ENCODE results near the gene CX3CL1.
"Not testable (repeated sequence)": the region's sequence is repeated elsewhere in the genome, so short reads cannot be mapped to it uniquely, and the experiment has no call there.

The CX3CL1 gene

DNA sequence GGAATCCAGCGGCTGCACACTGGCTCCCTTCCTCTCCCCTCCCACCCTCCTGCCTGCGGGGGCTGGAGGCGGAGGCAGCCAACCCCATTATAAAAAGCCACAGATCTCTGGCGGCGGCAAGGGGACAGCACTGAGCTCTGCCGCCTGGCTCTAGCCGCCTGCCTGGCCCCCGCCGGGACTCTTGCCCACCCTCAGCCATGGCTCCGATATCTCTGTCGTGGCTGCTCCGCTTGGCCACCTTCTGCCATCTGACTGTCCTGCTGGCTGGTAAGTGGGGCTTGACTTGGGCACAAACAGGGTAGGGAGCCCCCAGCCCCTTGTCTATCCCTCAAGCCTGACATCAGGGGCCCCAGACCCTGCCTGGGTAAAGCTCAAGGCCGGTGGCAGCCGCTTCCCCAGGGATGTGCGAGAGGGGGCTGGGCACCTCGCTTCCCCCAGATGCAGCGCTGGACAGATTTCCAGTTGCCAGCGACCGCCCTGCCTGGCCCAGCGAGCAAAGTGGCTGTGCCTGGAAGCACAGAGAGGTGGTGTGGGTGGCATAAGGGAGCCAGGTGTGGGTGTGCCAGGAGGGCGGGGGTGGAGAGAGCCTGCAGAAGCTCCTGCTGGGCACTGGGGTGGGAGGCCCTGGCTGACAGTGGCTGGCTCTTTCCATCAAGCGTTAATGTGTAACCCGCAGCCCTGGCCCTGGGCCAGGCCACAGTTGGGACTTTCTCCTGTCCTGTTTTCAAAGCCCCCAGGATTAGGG is at the start of gene CX3CL1:
CX3CL1 (plus strand) TSS at position 119 of the 745 bp plus-strand sequence; CDS start at position 198, 79 bp downstream.
- peak; percentile 28 for DNase-seq (ENCODE audit: low spot score)

DNA sequence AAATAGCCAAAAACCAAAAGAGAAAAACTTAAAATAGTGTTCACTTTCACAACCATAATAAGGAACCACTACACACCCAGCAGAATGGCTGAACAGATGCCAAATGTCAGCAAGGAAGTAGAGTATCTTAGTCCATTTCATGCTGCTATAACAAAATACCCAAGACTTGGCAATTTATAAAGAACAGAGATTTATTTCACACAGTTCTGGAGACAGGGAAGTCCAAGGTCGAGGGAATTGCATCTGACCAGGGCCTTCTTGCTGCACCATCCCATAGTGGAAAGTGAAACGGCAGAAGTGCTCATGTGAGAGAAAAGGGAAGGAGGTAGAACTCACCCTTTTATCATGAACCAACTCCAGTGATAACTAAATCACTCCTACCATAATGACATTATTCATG is 47.5 kb upstream of the CX3CL1 start:
- no peak for DNase-seq (ENCODE audit: low spot score)

DNA sequence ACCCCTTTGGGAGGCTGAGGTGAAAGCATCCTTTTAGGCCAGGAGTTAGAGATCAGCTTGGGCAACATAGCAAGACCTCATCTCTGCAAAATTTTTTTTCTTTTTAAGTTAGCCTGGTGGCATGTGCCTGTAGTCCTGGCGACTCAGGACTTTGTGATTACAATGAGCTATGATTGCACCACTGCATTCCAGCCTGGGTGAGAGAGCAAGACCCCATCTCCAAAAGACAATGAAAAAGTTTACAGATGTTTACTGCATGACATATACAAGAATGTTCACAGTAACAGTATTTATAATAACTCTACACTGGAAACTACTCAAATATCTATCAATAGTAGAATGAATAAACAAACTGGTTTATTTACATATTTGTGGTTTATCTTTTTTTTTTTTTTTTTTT is 46.8 kb upstream of the CX3CL1 start:
- no peak for DNase-seq (ENCODE audit: low spot score)

DNA sequence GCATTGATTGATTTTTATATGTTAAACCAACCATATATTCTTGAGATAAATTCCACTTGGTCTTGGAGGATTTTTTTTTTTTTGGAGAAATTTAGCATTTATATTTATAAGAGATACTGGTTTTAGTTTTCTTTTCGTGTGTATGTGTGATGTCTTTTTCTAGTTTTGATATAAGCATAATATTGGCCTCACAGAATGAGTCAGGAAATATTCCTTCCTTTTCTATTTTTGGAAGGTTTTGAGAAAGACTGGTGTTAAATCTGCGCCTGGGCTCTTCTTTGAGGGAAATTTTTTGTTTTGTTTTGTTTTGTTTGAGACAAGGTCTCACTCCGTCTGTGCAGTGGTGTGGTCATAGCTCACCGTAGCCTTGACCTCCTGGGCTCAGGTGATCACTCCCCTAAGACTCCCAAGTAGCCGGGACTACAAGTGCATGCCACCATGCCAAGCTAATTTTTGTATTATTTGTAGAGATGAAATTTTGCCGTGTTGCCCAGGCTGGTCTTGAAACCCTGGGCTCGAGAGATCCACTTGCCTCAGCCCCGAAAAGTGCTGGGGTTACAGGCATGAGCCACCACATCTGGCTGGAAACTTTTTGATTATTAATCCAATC is 42.5 kb upstream of the CX3CL1 start:
- no peak for DNase-seq (ENCODE audit: low spot score)

DNA sequence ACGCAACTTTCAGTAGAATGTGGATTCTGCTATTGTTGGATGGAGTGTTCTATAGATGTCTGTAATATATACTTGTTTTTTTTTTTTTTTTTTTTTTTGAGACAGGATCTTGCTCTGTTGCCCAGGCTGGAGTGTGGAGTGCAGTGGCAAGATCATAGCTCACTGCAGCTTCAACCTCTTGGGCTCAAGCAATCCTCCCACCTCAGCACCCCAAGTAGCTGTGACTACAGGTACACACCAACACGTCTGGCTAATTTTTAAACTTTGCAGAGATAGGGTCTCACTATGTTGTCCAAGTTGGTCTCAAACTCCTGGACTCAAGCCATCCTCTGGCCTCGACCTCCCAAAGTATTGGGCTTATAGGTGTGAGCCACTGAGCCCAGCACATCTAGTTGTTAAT is 40.9 kb upstream of the CX3CL1 start:
- no peak for DNase-seq (ENCODE audit: low spot score)

DNA sequence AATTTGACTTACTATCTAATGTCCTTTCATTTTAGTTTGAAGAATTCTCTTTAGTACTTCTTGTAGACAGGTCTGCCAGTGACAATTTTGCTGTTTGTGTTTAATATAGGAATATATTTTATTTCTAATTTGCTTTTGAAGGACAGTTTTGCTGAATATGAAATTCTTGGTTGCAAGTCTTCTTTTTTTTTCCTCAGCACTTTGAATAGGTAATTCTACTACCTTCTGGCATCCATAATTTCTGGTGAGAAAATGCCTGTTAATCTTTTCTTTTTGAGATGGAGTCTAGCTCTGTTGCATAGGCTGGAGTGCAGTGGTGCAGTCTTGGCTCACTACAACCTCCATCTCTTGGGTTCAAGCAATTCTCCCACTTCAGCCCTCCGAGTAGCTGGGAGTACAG is 38.9 kb upstream of the CX3CL1 start:
- DNase-seq (ENCODE audit: low spot score), result no peak

DNA sequence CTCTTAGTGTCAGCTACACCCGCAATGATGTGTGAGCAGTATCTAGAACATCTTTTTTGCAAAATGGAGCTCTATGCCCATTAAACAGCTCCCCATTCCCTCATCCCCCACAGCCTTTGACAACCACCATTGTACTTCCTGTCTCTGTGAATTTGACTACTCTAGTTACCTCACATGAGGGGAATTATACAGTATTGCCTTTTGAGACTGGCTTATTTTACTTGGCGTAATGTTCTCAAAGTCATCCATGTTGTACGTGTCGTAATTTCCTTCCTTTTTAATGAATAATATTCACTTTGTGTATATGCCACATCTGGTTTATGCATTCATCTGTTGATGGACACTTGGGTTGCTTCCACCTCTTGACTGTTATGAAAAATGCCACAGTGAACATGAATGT is 36.9 kb upstream of the CX3CL1 start:
- no peak for DNase-seq (ENCODE audit: low spot score)

DNA sequence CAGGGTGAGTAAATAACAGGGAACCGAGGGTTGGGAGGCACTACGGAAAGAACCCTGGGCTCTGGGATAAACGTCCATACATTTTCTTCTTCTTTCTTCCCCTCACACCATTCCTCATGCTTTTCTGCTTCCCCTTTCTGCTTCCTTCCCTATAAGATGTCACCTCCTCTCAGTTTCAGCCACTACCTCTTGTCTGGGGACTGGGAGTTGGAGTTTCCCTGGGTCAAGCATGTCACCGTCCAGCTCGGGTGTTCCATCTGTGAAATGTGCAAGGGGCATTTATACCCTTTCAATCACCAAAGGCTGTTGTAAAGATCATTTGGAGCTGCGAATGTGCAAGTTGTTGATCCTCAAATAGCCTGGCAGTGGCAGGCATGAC is 31.2 kb upstream of the CX3CL1 start:
- no peak for DNase-seq (ENCODE audit: low spot score)

DNA sequence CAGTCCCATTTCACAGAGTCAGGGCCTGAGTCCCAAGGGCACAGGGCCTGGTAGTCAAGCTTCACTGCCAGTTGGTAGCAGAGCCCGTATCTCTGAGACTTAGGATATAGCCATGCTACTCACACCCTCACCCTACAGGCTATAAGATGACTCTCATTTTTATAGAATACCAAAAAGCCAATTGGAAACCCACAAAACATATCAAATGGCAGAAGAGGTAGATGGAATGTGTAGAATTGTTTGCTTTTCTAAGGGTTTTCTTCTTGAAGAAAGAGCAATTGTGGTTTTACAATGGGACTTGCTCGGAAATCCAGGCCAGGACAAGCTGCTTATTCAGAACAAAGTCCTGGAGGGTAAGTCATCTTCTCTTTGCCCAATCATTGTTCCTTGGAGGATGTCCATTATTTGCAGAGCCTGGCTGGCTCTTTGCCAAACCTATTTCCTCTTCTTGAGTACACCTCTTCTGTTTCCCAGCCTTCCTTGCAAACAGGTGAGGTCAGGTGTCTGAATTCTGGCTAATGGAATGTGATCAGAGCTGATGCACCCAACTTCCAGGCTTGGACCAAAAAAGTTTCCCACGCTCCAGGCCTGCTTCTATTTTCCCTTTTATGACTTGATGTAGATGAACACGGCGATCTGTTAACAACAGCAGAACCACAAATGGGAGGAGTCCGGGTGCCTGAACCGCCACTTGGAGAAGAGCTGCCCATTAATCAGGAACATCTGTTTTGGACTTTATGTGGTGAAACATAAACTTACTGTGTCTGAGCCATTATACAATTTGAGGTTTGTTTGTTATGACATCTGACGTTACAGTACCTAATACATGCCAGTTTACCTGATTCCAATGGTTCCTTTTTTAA is 30.6 kb upstream of the CX3CL1 start:
- DNase-seq (ENCODE audit: low spot score), result peak; percentile 20

DNA sequence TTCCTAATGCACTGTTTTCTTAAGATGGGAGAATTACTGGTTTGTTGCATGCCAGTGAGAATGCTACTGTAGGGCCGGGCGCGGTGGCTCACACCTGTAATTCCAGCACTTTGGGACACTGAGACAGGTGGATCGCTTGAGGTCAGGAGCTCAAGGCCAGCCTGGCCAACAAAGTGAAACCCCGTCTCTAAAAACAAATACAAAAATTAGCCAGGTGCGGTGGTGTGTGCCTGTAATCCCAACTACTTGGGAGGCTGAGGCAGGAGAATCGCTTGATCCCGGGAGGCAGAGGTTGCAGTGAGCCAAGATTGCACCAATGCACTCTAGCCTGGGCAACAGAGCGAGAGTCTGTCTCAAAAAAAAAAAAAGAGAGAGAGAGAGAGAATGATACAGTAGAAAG is 29.7 kb upstream of the CX3CL1 start:
- DNase-seq (ENCODE audit: low spot score), result not testable (repeated sequence)

DNA sequence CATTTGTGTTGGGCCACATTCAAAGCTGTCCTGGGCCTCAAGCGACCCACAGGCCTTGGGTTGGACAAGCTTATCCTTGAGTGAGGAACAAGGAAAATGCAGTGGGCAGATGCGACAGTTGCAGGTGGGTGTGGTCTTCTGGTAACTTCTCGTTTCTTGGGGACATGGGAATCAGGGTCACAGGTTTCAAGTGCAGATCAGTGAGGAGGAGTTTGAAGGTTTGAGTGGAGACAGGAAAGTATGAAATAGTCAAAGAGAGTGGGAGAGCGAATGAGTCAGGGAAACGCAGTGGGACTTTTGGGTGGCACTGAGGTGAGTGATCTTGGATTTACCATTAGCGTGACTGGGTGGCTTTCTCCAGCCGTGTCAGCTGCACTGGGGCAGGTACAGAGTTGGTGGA is 29.1 kb upstream of the CX3CL1 start:
- DNase-seq (ENCODE audit: low spot score), result no peak

DNA sequence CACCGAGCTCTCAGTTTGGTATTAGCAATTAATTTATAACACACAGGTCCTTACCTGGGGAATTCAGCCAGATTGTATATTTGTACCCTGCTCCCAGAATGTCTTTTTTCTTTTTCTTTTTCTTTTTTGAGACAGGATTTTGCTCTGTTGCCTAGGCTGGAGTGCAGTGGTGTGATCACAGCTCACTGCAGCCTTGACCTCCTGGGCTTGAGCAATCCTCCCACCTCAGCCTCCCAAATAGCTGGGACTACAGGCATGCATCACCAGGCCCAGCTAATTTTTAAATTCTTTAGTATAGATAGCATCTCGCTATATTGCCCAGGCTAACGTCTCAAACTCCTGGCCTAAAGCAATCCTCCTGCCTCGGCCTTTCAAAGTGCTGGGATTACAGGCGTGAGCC is 28.2 kb upstream of the CX3CL1 start:
- DNase-seq (ENCODE audit: low spot score), result not testable (repeated sequence)

DNA sequence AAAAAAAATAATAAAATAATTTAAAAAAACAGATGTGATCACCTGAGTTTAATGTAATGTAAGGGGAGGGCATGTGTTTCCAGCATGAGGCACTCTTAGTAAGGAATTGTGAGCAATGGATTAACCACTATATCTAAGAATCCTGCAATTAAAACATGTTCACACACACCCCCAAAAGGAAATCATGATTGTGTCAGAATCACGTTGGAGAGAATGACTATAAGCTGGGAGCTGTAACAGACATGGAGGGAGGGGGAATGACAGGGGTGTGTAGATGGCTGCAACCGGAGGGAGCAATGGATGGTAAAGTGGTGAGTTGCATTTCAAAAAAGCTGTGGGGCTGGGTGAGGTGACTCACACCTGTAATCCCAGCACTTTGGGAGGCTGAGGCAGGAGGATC is 27.3 kb upstream of the CX3CL1 start:
- no peak for DNase-seq (ENCODE audit: low spot score)

DNA sequence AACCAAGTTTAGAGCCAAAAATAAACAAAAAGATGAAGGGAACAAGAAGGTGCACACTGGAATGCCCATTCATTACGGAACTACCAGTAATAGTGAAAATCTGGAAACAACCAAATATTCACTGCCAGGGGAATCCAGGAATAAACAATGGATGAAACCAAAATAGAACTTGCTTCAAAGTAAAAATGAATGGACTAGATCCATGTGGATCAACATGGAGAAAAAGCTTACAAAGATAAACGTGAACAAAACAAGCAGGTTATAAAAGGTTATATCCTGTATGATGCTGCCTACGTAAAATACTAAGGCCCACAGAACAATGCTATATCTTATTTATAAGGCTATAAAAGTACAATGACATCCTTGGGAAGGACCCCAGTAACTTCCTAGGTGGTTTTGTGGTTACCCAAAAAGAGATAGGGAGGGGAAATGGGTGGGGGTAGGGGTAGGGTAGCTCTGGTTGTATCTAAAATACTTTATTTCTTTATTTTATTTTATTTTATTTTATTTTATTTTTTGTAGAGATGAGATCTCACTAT is 26.6 kb upstream of the CX3CL1 start:
- no peak for DNase-seq (ENCODE audit: low spot score)

DNA sequence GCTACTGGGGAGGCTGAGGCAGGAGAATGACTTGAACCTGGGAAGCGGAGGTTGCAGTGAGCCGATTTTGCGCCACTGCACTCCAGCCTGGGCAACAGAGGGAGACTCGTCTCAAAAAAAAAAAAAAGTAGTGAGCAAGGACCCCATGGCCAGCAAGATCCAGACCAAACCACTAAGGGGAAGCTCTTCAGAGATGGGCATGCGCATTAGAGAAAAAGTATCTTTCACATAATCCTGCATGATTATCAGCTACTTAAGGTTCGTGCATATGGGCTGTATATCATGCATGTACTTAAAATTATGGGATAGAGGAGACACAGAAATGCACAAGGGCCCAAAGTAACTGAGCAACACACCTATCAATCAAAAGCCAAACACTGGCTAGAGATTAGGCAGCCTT is 24.4 kb upstream of the CX3CL1 start:
- DNase-seq (ENCODE audit: low spot score), result no peak

DNA sequence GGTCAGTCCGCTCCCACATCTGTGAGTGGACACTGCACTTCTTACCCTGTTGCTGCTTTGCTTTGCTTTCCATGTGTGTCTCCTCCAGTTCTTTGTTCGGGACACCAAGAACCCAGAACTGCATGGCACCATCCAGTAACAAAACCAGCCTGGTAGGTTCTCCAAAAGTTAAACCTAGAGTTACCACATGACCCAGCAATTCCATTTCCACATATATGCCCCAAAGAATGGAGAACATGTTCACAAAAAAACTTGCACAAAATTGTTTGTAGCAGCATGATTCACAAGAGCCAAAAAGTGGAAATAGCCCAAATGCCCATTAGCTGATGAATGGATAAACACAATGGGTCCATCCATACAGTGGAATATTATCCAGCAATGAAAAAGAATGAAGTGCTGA is 24.0 kb upstream of the CX3CL1 start:
- no peak for DNase-seq (ENCODE audit: low spot score)

DNA sequence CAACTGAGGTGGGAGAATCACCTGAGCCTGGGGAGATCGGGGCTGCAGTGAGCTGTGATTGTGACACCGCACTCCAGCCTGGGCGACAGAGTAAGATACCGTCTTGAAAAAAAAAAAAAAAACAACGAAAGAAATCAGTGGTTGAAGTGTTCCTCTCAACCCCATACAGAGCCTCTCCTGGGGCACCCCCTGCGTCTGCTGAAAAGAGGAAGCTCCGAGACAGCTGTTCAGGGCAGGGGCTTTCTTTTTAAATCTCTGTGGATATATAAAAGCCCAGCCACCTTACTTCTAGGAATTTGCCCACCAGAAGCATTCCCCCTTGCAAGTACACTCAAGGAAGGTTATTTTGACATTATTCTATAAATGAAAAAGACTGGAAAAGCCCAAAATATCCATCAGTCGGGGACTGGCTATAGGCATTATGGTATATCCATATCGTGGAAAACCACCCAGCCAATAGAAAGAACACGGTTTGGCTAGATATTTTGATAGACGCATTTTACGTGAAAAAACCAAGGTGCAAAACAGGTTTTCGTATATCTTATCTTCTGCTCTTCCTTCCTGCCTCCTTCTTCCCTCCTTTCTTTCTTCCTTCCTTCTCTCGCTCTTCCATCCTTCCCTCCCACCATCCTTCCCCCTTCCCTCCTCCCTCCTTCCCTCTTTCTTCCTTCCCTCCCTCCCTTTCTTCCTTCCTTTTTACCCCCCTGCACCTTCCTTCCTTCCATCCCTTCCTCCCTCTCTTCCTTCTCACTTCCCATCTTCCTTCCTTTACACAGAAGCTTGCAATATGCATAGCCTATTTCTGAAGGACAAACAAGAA is 22.9 kb upstream of the CX3CL1 start:
- DNase-seq (ENCODE audit: low spot score), result no peak

DNA sequence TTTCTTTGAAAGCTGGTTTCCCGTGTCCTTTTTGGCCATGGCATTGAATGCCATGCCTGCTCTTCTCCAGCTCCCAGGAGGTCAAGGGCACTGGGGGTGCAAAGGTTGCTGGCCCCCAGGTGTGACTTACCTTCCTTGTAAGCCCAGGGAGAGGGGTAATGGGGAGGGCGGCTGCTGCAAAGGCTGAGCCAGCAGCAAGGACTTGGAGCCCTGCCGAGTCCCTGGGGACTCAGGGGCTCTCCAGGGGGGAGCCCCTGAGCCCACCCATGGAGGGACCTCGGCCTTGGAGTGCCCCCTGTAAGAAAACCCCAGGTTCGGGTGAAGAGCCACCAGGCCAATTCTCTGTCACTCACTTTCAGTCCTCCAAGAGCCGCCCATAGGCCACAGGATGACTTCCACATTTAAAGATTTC is 19.6 kb upstream of the CX3CL1 start:
- DNase-seq (ENCODE audit: low spot score), result no peak

DNA sequence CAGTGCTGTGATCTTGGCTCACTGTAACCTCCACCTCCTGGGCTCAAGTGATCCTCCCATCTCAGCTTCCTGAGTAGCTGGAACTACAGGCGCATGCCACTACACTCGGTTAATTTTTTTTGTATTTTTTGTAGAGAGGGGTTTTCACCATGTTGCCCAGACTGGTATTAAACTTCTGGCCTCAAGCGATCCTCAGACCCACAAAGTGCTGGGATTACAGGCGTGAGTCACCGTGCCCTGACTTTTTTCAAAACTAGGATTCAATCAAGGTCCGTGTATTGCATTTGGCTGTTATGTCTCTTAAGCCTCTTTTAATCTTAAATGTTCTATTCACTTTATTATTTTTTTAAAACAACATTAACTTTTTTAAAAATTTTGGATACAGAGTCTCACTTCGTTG is 18.0 kb upstream of the CX3CL1 start:
- DNase-seq (ENCODE audit: low spot score), result no peak

DNA sequence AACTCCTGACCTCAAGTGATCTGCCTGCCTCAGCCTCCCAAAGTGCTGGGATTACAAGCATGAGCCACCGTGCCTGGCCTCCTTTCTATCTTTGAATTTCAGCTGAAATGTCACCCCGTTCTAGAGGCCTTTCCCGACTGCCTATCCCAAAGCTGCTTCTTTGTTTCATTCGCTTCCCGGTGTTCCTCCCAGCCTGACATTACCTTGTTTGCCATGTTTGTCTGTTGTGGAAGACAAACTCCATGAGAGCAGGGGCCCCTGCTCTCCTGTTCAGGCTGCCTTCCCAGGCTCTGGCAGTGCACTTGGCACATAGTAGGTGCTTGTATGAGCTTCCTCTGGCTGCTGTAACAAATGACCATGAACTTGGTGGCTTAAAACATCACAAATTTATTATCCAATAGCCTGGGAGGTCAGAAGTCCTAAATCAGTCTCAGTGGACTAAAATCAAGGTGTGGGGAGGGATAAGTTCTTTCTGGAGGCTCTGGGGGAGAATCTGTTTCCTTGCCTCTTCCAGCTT is 16.3 kb upstream of the CX3CL1 start:
- DNase-seq (ENCODE audit: low spot score), result no peak

DNA sequence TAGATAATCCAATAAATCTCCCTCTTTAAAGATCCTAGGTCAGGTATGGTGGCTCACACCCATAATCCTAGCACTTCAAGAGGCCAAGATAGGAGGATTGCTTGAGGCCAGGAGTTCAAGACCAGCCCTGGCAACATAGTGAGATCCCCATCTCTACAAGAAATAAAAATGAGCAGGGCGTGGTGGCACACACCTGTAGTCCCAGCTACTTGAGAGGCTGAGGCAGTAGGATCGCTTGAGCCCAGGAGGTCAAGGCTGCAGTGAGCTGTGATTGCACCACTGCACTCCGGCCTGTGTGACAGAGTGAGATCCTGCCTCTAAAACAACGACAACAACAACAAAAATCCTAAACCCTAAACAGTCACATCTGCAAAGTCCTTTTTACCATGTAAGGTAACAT is 15.7 kb upstream of the CX3CL1 start:
- no peak for DNase-seq (ENCODE audit: low spot score)

Data from kidney capillary endothelial cell (primary cell).